ENCODE results near the gene HOTAIR. TPM values are rescaled to one million over a fixed set of nuclear protein-coding genes. Genes with fewer than 3 reads are reported as not detected.

HOTAIR gene
- total RNA-seq, 6 donors from 2014 or later = not detected

DNA sequence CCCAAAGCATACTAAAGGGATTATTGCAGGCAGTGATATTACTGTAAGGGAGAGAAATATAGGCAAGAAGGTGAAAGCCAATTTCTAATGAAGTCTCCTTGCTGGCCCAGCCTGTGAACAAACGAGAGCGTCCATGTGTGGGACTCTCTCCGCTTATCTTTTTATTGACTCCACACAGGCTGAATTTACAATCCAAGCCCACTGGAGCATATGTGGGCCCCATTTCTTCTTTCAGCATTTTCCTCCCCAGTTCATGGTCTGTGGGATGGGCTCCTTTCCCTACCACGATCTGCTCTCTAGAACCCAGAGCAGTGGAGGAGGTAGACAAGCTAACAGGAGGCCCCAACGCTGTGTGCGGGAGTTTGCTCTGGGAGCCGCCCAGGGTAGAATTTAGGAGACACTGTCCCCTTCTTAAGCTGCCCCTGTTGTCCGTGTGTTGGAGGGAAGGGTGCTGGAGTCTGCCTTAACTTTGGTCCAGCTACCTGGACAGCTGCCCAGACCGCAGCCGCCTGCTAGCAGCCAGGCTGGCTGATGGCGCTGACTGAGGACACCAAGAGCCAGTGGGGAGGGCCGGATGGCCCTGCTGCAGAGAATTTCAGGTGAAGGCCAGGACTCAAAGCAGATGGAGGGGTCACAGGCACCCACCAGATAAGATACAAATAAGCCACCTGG, 5.0 kb downstream of the HOTAIR start:
- TF ChIP-seq EP300 (IDR thresholded peaks at IDR 0.05) (no peak), POLR2A (IDR thresholded peaks at IDR 0.05) (no peak), CTCF (IDR thresholded peaks at IDR 0.05) (no peak), POLR2AphosphoS5 (IDR thresholded peaks at IDR 0.05) (no peak)
- WGBS, 2 donors = 12 to 15% methylated on average over 11 to 12 of the region's 12 CpGs
- DNase-seq (no peak), ATAC-seq (ENCODE audit: low FRiP score in 2 of 2) (no peak)
- Histone ChIP-seq H3K4me3 (no peak overlapping the region), H3K9me3 (no peaks in the 10 kb centered on the region), H3K36me3 (no peaks in the 10 kb centered on the region), H3K27me3 (peaks cover 3 to 89% (median 54%) of the 10 kb centered on the region in 4 donors), H3K27ac (no peak overlapping the region), H3K4me1 (peaks cover 14 to 31% (median 25%) of the 10 kb centered on the region in 4 donors)

DNA sequence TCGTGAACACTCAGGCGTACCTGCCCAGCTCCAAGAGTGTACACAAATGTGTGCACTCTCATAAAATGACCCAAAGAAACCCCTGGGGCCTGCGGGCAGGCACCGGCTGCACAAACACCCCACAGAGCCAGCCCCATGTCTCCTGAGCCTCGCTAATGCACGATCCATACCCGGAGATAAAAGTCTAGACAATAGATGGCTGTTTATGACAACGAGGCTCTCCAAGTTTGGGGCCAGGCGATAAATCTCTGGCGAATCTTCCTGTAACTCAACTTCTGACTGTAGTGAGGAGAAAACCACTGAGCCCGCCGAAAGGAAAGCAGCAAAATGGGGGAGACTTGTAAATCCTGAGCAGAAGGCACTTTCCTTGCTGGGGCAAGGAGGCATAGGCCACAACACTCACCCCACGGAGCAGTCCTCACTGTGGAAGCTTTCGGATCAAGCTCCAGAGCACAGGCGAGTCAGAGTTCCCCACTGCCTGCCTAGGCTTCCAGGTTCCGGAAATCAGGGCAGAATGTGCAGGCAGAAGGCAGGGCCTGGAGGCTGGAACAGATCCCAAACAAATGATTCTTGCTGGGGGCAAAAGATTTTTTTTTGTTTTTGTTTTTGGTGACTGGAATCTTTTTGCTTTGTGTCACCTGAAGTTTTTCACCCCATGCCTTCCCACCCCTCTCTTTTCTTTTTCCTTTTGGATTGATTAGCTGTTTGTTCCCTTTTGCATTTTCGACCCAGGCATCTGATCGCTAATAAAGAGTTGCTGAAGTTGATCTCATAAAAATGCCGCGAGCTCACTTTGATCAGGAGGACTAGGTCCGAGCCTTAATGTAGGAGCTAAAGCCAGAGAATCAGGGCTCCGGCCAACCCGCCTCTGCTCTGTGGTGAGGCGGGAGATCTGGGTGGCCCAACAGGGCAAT, 6.3 kb downstream of the HOTAIR start:
- no peaks in the 10 kb centered on the region for H3K36me3 ChIP-seq
- peaks cover 1 to 21% (median 14%) of the 10 kb centered on the region in 4 donors for H3K4me1 ChIP-seq
- 15 to 26% methylated on average over 23 to 24 of the region's 24 CpGs for WGBS, 2 donors
- H3K27me3 ChIP-seq = peaks cover 0 to 86% (median 51%) of the 10 kb centered on the region in 4 donors
- TF ChIP-seq CTCF (IDR thresholded peaks at IDR 0.05) = no peak
- TF ChIP-seq POLR2AphosphoS5 (IDR thresholded peaks at IDR 0.05) = no peak
- no peak for TF ChIP-seq EP300 (IDR thresholded peaks at IDR 0.05)
- no peak for TF ChIP-seq POLR2A (IDR thresholded peaks at IDR 0.05)
- ATAC-seq (ENCODE audit: low FRiP score in 2 of 2) = no peak
- DNase-seq = no peak
- no peak overlapping the region for H3K27ac ChIP-seq
- H3K4me3 ChIP-seq = no peak overlapping the region
- H3K9me3 ChIP-seq = no peaks in the 10 kb centered on the region

- TF ChIP-seq CTCF (IDR thresholded peaks at IDR 0.05) (no peak), EP300 (IDR thresholded peaks at IDR 0.05) (no peak), POLR2AphosphoS5 (IDR thresholded peaks at IDR 0.05) (no peak), POLR2A (IDR thresholded peaks at IDR 0.05) (no peak)
- 12 to 13% methylated on average over 5 of the region's 5 CpGs for WGBS, 2 donors
- no peak overlapping the region for H3K27ac ChIP-seq
- H3K27me3 ChIP-seq = peaks cover 0 to 86% (median 46%) of the 10 kb centered on the region in 4 donors
- DNase-seq = no peak
- peaks cover 0 to 16% (median 9%) of the 10 kb centered on the region in 4 donors for H3K4me1 ChIP-seq
- H3K9me3 ChIP-seq = no peaks in the 10 kb centered on the region
- no peak for ATAC-seq (ENCODE audit: low FRiP score in 2 of 2)
- no peaks in the 10 kb centered on the region for H3K36me3 ChIP-seq
- no peak overlapping the region for H3K4me3 ChIP-seq
Measured at GRCh38 chr12:53967421-53967925, 7.3 kb downstream of the HOTAIR start.

DNA sequence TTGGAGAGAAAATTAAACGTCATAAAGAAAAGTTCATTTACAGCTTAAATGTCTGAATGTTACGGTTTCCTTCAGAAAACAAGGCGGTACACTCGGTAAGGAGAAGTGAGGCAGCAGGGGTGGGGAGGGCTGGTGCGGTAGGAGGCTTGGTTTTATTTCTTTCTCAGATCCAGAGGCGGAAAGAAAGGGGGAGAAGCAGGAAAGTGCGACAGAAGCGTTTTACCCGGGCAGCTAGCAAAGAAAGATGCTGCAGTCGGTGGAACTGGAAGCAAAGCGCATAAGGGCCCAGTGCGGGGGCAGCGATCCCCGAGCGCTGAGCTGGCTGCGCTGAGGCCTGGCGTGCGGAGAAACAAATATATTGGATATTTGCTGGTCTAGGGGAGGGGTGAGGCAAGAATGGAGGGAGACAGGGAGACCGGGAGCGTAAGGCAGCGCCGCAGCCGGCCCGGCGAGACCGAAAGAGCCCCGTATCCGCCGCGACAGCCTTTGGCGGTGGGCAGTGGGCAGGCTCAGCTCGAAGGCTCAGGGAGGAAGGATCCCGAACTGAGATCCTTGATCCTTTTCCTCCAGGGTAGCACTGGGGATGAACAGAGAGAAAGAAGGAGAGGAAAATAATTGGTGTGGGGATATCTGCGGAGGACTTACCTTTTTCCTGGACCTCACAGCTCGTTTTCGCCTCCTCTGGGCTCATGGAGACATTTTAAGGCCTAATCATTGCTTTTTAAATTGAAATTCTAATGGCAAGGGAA, 8.2 kb downstream of the HOTAIR start:
- WGBS, 2 donors = 7 to 12% methylated on average over 36 of the region's 36 CpGs

More for the DNA sequence above, 8.2 kb downstream of the HOTAIR start:
- Histone ChIP-seq H3K27me3 (peaks cover 0 to 84% (median 45%) of the 10 kb centered on the region in 4 donors), H3K4me3 (no peak overlapping the region), H3K9me3 (no peaks in the 10 kb centered on the region), H3K4me1 (peaks cover 0 to 16% (median 9%) of the 10 kb centered on the region in 4 donors), H3K27ac (no peak overlapping the region), H3K36me3 (no peaks in the 10 kb centered on the region)
- ATAC-seq (ENCODE audit: low FRiP score in 2 of 2) = no peak
- TF ChIP-seq EP300 (IDR thresholded peaks at IDR 0.05) (no peak), POLR2AphosphoS5 (IDR thresholded peaks at IDR 0.05) (no peak), CTCF (IDR thresholded peaks at IDR 0.05) (no peak), POLR2A (IDR thresholded peaks at IDR 0.05) (no peak)
- DNase-seq = peak in 1 of 2 donors; percentile 73

All from upper lobe of left lung (tissue), 6 donors.